Osteocyte (in vitro differentiated cells): Measurements from ENCODE around the gene NLGN1. TPM values are rescaled to one million over a fixed set of nuclear protein-coding genes. Genes with fewer than 3 reads are reported as not detected.
A peak's percentile ranks its signal among the peaks of the same experiment; 100 is the strongest.

Experiments
- DNase-seq: peaks from one replicate; pipeline ENCODE4 v3.0.0; 2021; ENCODE audit warnings: mixed read lengths; ENCODE audit not compliant: unreplicated experiment; ENCODE audit errors: extremely low spot score
- H3K27ac Mint-ChIP-seq: one replicate; pipeline ENCODE4 v1.8.0; 2021; ENCODE audit warnings: mild to moderate bottlenecking, mixed read lengths; ENCODE audit not compliant: unreplicated experiment
- H3K27me3 Mint-ChIP-seq: one replicate; pipeline ENCODE4 v1.8.0; 2021; ENCODE audit warnings: mixed read lengths; ENCODE audit not compliant: unreplicated experiment
- H3K36me3 Mint-ChIP-seq: one replicate; pipeline ENCODE4 v1.8.0; 2021; ENCODE audit warnings: mixed read lengths; ENCODE audit not compliant: unreplicated experiment
- H3K4me1 Mint-ChIP-seq: one replicate; pipeline ENCODE4 v1.8.0; 2021; ENCODE audit warnings: mixed read lengths; ENCODE audit not compliant: unreplicated experiment
- H3K4me3 Mint-ChIP-seq: one replicate; pipeline ENCODE4 v1.8.0; 2021; ENCODE audit warnings: mild to moderate bottlenecking, moderate library complexity, mixed read lengths; ENCODE audit not compliant: unreplicated experiment
- H3K9me3 Mint-ChIP-seq: one replicate; pipeline ENCODE4 v1.8.0; 2021; ENCODE audit warnings: mixed read lengths; ENCODE audit not compliant: unreplicated experiment
- total RNA-seq: library from RNA; stranded (reverse); gene quantifications from 2 replicates; pipeline ENCODE4 v1.2.1, GENCODE V29; 2021
- TF ChIP-seq, protein P1 (sequence below): fragments of 200-600 bp; sonication (generic); IDR thresholded peaks from 2 replicates; pipeline ENCODE4 v1.5.0; 2021; ENCODE audit warnings: antibody characterized with exemption, mild to moderate bottlenecking, moderate library complexity

Gene NLGN1
- total RNA-seq, 1 donor from 2014 or later = 3.9 TPM

DNA sequence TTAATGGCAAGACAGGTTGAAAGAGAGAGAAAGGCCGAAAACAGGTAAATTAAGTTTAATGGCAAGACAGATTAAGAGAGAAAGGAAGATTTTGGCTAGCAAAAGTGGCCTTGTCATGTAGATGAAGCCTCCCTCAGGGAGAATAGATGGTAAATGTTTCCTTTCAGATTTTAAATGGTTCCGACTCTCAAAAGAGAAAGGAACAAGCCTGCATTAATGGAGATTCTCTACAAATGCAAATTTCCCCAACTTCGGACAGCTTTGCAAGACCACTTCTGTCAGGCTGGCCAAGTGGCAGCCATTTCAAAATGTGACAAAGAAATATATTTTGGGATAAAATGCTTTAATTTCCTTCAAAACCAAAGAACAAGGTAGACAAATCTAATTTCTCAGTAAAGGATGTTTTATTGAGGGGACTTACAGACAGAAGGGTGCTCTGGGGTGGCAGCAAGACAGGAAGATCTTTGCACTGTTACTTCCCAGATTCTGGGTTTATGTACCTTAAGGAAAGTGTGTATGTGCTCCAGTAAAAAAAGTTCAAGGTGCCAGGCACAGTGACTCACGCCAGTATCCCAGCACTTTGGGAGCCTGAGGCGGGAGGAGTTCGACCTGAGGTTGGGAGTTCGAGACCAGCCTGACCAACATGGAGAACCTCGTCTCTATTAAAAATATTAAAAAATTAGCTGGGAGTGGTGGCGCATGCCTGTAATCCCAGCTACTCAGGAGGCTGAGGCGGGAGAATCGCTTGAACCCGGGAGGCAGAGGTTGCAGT lies 835.3 kb downstream of the NLGN1 start:
- Mint-ChIP-seq H3K36me3 (peaks cover 4% of the 10 kb centered on the region), H3K4me3 (no peak overlapping the region), H3K27me3 (no peaks in the 10 kb centered on the region), H3K9me3 (no peaks in the 10 kb centered on the region), H3K4me1 (peaks cover 6% of the 10 kb centered on the region), H3K27ac (no peak overlapping the region)
- no peak for DNase-seq
- TF ChIP-seq, protein P1, sequence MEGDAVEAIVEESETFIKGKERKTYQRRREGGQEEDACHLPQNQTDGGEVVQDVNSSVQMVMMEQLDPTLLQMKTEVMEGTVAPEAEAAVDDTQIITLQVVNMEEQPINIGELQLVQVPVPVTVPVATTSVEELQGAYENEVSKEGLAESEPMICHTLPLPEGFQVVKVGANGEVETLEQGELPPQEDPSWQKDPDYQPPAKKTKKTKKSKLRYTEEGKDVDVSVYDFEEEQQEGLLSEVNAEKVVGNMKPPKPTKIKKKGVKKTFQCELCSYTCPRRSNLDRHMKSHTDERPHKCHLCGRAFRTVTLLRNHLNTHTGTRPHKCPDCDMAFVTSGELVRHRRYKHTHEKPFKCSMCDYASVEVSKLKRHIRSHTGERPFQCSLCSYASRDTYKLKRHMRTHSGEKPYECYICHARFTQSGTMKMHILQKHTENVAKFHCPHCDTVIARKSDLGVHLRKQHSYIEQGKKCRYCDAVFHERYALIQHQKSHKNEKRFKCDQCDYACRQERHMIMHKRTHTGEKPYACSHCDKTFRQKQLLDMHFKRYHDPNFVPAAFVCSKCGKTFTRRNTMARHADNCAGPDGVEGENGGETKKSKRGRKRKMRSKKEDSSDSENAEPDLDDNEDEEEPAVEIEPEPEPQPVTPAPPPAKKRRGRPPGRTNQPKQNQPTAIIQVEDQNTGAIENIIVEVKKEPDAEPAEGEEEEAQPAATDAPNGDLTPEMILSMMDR = no peak

DNA sequence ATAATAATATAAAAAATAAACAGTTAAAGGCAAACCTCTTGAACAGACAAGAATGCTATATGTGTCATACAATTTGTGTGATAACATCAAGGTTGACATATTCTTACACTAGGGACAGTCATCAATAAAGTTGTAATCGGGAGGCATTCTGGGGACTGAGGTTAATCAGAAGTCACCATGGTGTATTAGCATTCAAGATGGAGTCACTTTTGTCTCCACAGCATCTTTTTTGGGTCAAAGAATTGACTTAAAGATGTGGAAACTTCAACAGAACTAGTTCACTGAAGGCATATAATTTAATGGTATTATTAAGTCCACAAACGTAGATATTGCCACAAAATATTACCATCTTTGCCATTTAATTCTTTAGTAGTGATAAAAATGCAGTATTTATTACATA lies 836.0 kb downstream of the NLGN1 start:
- TF ChIP-seq, protein P1 = no peak
- no peak for DNase-seq
- Mint-ChIP-seq H3K4me1 (peaks cover 6% of the 10 kb centered on the region), H3K36me3 (peaks cover 4% of the 10 kb centered on the region), H3K4me3 (no peak overlapping the region), H3K27me3 (no peaks in the 10 kb centered on the region), H3K9me3 (no peaks in the 10 kb centered on the region), H3K27ac (no peak overlapping the region)

DNA sequence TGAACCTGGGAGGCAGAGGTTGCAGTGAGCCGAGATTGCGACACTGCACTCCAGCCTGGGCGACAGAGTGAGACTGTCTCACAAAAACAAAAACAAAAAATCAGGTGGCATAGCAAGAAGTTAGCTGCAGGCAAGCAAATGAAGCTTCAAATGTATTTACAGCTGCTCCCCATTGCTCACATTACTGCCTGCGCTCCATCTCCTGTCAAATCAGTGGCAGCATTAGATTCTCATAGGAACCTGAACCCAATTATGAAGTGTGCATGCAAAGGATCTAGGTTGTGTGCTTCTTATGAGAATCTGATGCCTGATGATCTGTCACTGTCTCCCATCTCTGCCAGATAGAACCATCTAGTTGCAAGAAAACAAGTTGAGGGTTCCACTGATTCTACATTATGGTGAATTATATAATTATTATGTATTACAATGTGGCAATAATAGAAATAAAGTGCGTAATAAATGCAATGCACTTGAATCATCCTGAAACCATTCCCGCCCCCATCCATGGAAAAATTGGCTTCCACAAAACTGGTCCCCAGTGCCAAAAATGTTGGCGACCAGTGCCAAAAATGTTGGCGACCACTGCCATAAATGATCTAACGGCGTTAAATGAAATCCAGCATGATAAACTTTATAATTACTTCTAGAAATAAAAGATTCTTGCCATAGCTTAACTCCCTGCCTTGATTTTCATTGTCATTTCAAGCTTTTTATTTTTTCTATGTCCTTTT lies 844.9 kb downstream of the NLGN1 start:
- Mint-ChIP-seq H3K4me1 (peaks cover 9% of the 10 kb centered on the region), H3K9me3 (no peaks in the 10 kb centered on the region), H3K4me3 (no peak overlapping the region), H3K27ac (peak overlapping the region; percentile 31), H3K27me3 (no peaks in the 10 kb centered on the region), H3K36me3 (no peaks in the 10 kb centered on the region)
- TF ChIP-seq, protein P1 = no peak
- DNase-seq = no peak

DNA sequence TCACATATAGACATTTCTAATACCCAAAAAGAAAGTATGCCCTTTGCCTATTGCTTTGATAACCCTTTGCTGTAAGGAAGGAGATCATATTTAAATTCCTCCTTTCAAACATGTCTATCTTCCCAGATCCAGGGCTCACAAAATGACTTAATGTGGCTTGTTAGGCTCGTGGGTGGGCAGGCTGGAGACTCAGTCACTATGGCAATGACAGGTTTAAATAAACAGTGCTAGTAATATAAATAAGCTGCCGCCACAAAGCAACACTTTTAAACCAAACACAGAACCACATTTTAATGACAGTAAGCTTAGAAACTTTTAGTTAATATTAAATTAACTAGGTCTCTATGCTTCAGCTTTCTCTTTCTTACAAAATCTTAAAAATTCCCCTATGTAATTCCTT lies 845.6 kb downstream of the NLGN1 start:
- Mint-ChIP-seq H3K27ac (peak overlapping the region; percentile 31), H3K27me3 (no peaks in the 10 kb centered on the region), H3K4me1 (peaks cover 9% of the 10 kb centered on the region), H3K4me3 (no peak overlapping the region), H3K36me3 (no peaks in the 10 kb centered on the region), H3K9me3 (no peaks in the 10 kb centered on the region)
- TF ChIP-seq, protein P1 = no peak
- no peak for DNase-seq

DNA sequence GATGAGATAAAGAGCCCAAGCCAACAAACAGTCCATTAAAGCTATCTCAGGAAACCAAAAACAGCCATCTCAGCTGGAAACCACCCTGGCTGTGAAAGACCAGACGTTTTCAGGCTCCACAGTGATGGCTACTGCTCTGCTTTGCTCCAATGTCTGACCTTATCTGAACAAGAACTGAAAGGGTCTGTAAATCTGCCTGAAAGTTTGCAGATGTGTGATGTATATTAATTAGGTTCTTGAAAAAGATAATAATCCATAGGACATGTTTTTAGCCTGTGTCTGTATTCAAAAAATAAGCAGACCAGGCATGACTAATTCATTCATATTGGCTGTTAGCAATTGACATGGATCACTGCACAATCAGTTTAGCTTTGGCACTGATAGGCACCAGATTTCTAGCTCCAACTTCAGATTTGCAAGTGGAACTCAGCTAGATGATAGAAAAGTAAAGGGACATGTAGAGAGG lies 850.2 kb downstream of the NLGN1 start:
- no peak overlapping the region for H3K4me3 Mint-ChIP-seq
- no peaks in the 10 kb centered on the region for H3K9me3 Mint-ChIP-seq
- H3K4me1 Mint-ChIP-seq = peaks cover 16% of the 10 kb centered on the region
- no peaks in the 10 kb centered on the region for H3K36me3 Mint-ChIP-seq
- DNase-seq = no peak
- H3K27ac Mint-ChIP-seq = no peak overlapping the region
- H3K27me3 Mint-ChIP-seq = no peaks in the 10 kb centered on the region
- TF ChIP-seq, protein P1 = no peak
